SH-SY5Y (cell line): Measurements from ENCODE around the gene EXOSC7.

ENCODE experiments used
- GATA2 ChIP-seq: IDR thresholded peaks from 2 replicates; pipeline ENCODE4 v1.6.1; 2011; ENCODE audit warnings: mild to moderate bottlenecking, low read depth, low read length
- GATA3 ChIP-seq: IDR thresholded peaks from 2 replicates; pipeline ENCODE4 v1.6.1; 2011; ENCODE audit warnings: low read depth, mild to moderate bottlenecking, low read length, moderate library complexity

DNA sequence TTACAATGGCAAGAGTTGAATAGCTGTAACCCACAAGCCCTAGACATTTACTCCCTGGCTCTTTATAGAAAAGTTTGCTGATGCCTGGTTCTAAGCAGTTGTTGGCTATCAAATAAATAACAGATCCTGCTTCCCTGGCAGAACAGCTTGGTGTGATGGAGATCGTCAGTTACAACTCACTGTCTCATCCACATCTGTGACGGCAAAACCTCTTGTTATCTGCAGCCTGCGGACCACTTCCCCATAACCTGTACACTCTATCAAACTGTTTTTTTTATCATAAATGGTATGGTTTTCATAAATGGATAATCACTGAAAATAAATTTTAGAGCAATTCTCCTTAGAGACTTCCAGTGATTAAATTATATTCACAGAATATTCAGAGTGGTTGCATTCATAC is 14.2 kb upstream of the EXOSC7 start:
- TF ChIP-seq GATA2 = peak; percentile 38
- 0 out of 2 replicates have a peak, but pooled peaks have one; percentile 24 for TF ChIP-seq GATA3
